ENCODE data around the gene FUT2.

Gene FUT2

DNA sequence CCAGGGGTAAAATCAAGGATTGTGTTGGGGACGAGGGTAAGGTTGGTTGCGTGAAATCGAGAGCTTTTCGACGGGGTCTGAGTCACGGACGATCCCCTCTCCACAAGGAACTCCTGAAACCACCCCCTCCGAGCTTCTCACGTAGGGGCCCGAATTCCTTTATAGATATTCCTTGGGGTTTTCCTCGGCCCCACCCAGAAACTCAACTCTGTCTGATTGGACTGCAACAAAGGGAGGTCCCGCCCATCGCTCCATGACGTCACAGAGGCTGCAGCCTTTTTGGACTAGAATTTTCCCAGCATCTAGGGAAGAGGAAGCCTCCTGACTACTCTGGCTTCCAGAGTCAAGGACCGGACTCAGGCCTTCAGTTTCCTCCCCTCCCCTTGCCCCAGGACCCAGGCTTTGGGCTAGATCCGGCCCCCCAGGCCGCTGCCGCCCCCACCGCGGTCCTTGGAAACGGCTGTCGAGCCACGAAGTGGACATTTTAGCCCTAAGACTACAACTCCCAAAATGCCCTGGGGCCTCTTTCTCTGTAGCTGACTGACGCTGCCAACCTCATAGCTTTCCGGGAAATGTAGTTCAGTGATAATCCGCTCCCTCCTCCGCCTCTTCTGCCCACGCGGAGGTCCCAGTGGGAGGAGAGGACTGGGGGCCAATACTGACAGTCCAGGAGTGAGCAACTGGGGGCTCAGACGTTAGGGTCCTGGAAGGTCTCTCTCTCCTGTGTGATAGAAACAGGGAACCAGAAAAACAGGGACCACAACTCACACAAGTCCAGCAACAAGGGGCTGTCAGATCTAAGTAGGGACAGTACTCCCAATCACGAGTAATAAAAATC lies 51.2 kb downstream of the FUT2 start, which contains the start of gene IZUMO1:
TSS of gene IZUMO1 (minus strand) at position 172 of the 838 bp plus-strand sequence. CDS start 1,050 bp downstream, outside the sequence.
- TF ChIP-seq CTCF (IDR thresholded peaks at IDR 0.05; ENCODE audit: low read depth, low read length, missing control alignments), result no peak
- DNase-seq (ENCODE audit: low read depth), result no peak
- H3K4me3 ChIP-seq (ENCODE audit: low read depth, low read length), result no peak within 1 kb of the TSS; the same call in 1 of the 2 replicates

GRCh38 chr19:48749571-48750198 lies 53.9 kb downstream of the FUT2 start:
- TF ChIP-seq CTCF (IDR thresholded peaks at IDR 0.05; ENCODE audit: low read depth, low read length, missing control alignments), result no peak
- no peak overlapping the region for H3K4me3 ChIP-seq (ENCODE audit: low read depth, low read length)
- no peak for DNase-seq (ENCODE audit: low read depth)

- no peak for TF ChIP-seq CTCF (IDR thresholded peaks at IDR 0.05; ENCODE audit: low read depth, low read length, missing control alignments)
- no peak for DNase-seq (ENCODE audit: low read depth)
- no peak overlapping the region for H3K4me3 ChIP-seq (ENCODE audit: low read depth, low read length)
These were observed 54.6 kb downstream of the FUT2 start for GRCh38 chr19:48750351-48750750.

GRCh38 chr19:48750771-48751504 lies 55.2 kb downstream of the FUT2 start:
- no peak overlapping the region for H3K4me3 ChIP-seq (ENCODE audit: low read depth, low read length)
- DNase-seq (ENCODE audit: low read depth), result no peak
- TF ChIP-seq CTCF (IDR thresholded peaks at IDR 0.05; ENCODE audit: low read depth, low read length, missing control alignments), result no peak

GRCh38 chr19:48751845-48752495 lies 56.2 kb downstream of the FUT2 start:
- no peak overlapping the region for H3K4me3 ChIP-seq (ENCODE audit: low read depth, low read length)
- TF ChIP-seq CTCF (IDR thresholded peaks at IDR 0.05; ENCODE audit: low read depth, low read length, missing control alignments), result no peak
- no peak for DNase-seq (ENCODE audit: low read depth)

DNA sequence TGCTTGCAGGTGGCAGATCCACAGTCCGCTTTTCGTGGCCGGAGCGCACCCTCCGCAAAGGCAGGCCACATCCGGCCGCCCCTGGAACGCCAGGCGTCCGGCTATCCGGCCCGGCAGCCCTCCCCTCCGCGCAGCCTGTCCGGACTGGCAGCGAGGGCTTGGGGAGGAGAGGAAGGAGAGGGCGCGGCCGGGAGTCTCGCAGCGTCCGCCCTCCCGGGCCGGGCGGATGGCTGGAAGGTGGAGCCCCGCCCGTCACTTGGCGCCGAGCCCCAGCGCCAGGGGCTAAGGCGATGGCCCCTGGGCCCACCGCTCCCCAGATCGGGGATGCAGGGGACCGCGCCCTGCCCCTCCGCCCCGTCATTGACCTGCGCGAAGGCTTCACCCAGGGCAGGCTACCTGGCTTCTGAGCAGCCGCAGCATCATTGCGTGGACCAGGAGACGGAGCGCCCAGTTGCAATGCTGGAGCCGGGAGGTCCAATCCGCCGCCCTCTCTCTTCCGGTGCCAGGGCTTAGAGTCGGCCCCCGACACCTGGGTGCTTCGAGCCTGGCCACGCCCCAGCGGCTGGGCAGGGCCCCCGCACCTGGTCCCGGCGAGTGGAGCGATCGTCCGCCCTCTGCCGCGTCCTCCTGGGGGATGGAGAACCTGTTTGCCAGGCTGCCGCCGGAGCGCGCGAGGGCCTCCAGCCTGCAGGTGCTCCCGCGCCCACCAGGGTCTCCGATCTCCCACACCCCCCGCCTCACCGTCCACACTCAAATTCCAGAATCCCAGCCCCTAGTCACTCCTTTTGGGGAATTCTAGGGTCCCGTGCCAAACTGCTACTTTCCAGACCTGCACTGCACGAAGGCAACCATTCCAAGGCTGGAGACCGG lies 57.0 kb downstream of the FUT2 start, which contains the start of gene FUT1:
TSS of gene FUT1 (minus strand) at position 146 of the 870 bp plus-strand sequence. CDS start 1,360 bp downstream, outside the sequence.
- no peak within 1 kb of the TSS for H3K4me3 ChIP-seq (ENCODE audit: low read depth, low read length)
- no peak for DNase-seq (ENCODE audit: low read depth)
- TF ChIP-seq CTCF (IDR thresholded peaks at IDR 0.05; ENCODE audit: low read depth, low read length, missing control alignments), result no peak

Measured in GM12864 (cell line).